GM12865 (cell line): Measurements from ENCODE around the gene ABCA13.

Experiments used
- DNase-seq: peaks from one replicate; pipeline ENCODE4 v3.0.0; 2010; ENCODE audit warnings: low read depth
- H3K4me3 ChIP-seq: 2 replicates; pipeline ENCODE4 v1.5.1; 2011; ENCODE audit warnings: mild to moderate bottlenecking, low read depth, low read length, control low read depth
- CTCF ChIP-seq: IDR thresholded peaks from 2 replicates; pipeline ENCODE4 v1.5.1; 2011; ENCODE audit warnings: low read length, control low read depth, low read depth, inconsistent platforms; ENCODE audit not compliant: insufficient read depth; ENCODE audit errors: missing control alignments

ABCA13 gene

DNA sequence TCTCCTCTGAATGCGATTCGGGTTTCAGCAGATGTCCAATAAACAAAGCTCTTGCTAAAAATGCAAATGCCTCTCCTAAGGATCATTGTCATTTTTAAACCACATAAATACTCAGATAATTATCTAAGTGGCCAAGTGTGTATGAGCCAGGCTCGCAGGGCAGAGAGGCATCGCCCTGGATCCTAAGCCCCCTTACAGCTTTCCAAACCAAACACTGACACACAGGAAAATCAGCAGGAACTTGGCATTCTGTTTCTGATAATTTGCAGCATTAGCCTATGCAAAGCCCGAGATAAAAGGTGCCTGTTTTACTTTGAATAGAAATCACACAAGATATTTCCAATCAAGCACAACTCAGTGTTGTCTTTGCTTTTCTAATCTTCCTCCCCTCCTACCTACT, 134.4 kb downstream of the ABCA13 start:
- no peak for TF ChIP-seq CTCF
- H3K4me3 ChIP-seq, result no peak overlapping the region
- DNase-seq, result no peak

DNA sequence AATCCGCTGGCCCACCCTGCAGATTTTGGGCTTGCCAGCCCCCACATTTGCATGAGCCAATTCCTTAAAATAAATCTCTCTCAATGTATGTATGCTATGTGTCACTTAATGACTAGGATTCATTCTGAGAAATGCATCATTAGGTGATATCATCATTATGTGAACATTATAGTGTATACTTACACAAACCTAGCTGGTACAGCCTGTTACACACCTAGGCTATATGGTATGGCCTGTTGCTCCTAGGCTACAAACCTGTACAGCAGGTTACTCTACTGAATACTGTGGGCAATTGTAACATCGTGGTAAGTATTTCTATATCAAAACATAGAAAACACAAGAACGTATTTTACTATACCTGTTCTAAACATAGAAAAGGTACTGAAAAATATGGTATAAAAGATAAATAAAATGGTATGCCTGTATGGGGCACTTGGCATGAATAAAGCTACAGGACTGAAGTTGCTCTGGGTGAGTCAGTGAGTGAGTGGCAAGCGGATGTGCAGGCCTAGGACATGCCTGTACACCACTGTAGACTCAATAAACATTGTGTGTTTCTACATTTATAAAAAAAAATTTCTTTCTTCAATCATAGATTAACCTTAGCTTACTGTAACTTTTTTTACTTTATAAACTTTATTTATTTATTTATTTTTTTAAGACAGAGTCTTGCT, 135.9 kb downstream of the ABCA13 start:
- no peak for TF ChIP-seq CTCF
- H3K4me3 ChIP-seq, result no peak overlapping the region

DNA sequence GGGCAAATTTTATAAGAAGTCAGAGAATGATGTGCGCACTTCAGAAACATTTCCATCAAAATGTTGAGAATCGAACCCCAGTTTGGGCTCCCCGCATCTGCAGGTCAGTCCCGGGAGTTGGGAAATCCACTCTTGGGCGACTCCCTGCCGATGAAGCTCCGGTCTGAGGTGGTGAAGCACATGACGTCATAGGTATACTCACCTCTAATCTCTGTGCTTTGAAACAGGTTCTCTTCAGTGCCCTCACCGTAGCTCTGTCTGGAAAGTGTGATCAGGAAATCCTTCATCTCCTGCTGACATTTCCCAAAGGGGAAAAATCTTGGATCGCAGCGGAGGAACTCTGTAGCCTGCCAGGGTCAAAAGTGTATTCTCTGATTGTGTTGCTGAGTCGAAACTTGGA, 138.5 kb downstream of the ABCA13 start:
- no peak for DNase-seq

More for the DNA sequence above, 135.9 kb downstream of the ABCA13 start:
- DNase-seq, result no peak

GRCh38 chr7:48311464-48312100, 140.3 kb downstream of the ABCA13 start:
- H3K4me3 ChIP-seq, result no peak overlapping the region
- DNase-seq, result no peak
- TF ChIP-seq CTCF, result no peak

More for the DNA sequence above, 138.5 kb downstream of the ABCA13 start:
- H3K4me3 ChIP-seq, result no peak overlapping the region
- no peak for TF ChIP-seq CTCF

GRCh38 chr7:48312151-48312550, 140.9 kb downstream of the ABCA13 start:
- DNase-seq, result no peak
- no peak overlapping the region for H3K4me3 ChIP-seq
- no peak for TF ChIP-seq CTCF

- TF ChIP-seq CTCF, result no peak
- no peak for DNase-seq
- H3K4me3 ChIP-seq, result no peak overlapping the region
These were observed 145.5 kb downstream of the ABCA13 start for GRCh38 chr7:48316768-48317167.

- TF ChIP-seq CTCF, result no peak
- no peak overlapping the region for H3K4me3 ChIP-seq
- no peak for DNase-seq
These were observed 146.1 kb downstream of the ABCA13 start for GRCh38 chr7:48317360-48317759.
